H1 (cell line): ENCODE results near the gene ANKRD34B. TPM values are rescaled to one million over a fixed set of nuclear protein-coding genes. Genes with fewer than 3 reads are reported as not detected.

ENCODE experiments used
- BRCA1 ChIP-seq: IDR thresholded peaks from 2 replicates; pipeline ENCODE4 v1.6.1; 2012; ENCODE audit warnings: low read depth, low read length, improper control_type of control experiment
- CTBP2 ChIP-seq: IDR thresholded peaks from 2 replicates; pipeline ENCODE4 v1.7.0; 2011; ENCODE audit warnings: borderline replicate concordance, mild to moderate bottlenecking, moderate library complexity, mixed read lengths, low read length; ENCODE audit not compliant: insufficient read depth, insufficient read length
- HDAC2 ChIP-seq, 2 experiments: fragments of 300-600 bp in 1 of 2; sonication (generic) in 1 of 2; IDR thresholded peaks; 2 replicates each; pipeline ENCODE4 v1.6.1; 2011 to 2012; ENCODE audit warnings: low read depth in 2 of 2, low read length in 2 of 2, mild to moderate bottlenecking in 2 of 2, moderate library complexity in 2 of 2, borderline replicate concordance in 1 of 2, inconsistent platforms in 1 of 2
- NANOG ChIP-seq: IDR thresholded peaks from 2 replicates; pipeline ENCODE4 v1.6.1; 2011; ENCODE audit warnings: low read length, low read depth, mild to moderate bottlenecking, inconsistent platforms; ENCODE audit not compliant: insufficient read depth, poor library complexity, severe bottlenecking
- POU5F1 ChIP-seq: IDR thresholded peaks from 2 replicates; pipeline ENCODE4 v1.6.1; 2011; ENCODE audit warnings: low read depth, mild to moderate bottlenecking, low read length, moderate library complexity
- polyA plus RNA-seq, 7 experiments: library from polyadenylated mRNA; depleted of rRNA in 3 of 7; stranded (reverse) in 5 of 7; unstranded in 2 of 7; fragments of >200 nt in 5 of 7; fragments of 200-250 nt in 2 of 7; gene quantifications; 1 replicate in 5 of 7; 2 replicates in 1 of 7; 4 replicates in 1 of 7; pipeline versions ENCODE4 v1.2.1 to v1.2.3, GENCODE V29; 2011 to 2013; ENCODE audit warnings: missing spikeins in 2 of 7, mixed read lengths in 2 of 7
- total RNA-seq: library from RNA; stranded (reverse); fragmentation: NEBNext Ultra II Directional; extraction: Animal tissue kit (Norgen Biotek cat#: 25700); gene quantifications from 2 replicates; pipeline ENCODE4 v1.2.1, GENCODE V29; 2021

Gene ANKRD34B
- total and polyA plus RNA-seq, 2 of the 8 experiments (the other 6 are each of a cell fraction or from before 2014, with no cell fraction given): 1.5 to 6.3 TPM

GRCh38 chr5:80588858-80589540, 18.9 kb upstream of the ANKRD34B start (continued):
- TF ChIP-seq HDAC2 (IDR thresholded peaks at IDR 0.05; ENCODE audit: borderline replicate concordance in 1 of 2, low read depth in 2 of 2, low read length in 2 of 2) (no peak), POU5F1 (no peak), CTBP2 (no peak), NANOG (no peak), BRCA1 (no peak)
